ENCODE data around the gene THG1L. TPM values are rescaled to one million over a fixed set of nuclear protein-coding genes. Genes with fewer than 3 reads are reported as not detected.

The THG1L gene
- total RNA-seq, 3 donors from 2014 or later, result 12.3 to 15.1 (median 13.5) TPM

DNA sequence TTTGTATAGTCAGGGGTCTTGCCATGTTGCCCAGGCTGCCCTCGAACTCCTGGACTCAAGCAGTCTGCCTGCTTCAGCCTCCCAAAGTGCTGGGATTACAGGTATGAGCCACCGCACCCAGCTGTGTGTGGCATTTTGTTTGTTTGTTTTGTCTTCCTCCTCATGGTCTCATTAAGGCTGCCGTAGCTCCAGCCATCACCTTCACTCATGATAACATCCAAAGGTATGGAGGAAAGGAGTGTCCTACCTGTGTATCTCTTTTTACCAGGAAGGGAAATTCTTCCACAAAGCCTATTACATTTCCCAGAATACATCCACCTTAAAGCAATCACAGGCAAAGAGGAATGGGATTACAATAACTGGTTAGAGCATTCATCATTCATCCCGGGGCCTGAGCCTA lies 39.4 kb downstream of the THG1L start:
- Histone ChIP-seq H3K4me3 (no peak overlapping the region), H3K36me3 (no peaks in the 10 kb centered on the region), H3K4me1 (no peaks in the 10 kb centered on the region), H3K9me3 (no peaks in the 10 kb centered on the region), H3K27ac (no peak overlapping the region), H3K27me3 (no peaks in the 10 kb centered on the region)
- TF ChIP-seq POLR2A (IDR thresholded peaks at IDR 0.05), result no peak
- TF ChIP-seq, protein P1, sequence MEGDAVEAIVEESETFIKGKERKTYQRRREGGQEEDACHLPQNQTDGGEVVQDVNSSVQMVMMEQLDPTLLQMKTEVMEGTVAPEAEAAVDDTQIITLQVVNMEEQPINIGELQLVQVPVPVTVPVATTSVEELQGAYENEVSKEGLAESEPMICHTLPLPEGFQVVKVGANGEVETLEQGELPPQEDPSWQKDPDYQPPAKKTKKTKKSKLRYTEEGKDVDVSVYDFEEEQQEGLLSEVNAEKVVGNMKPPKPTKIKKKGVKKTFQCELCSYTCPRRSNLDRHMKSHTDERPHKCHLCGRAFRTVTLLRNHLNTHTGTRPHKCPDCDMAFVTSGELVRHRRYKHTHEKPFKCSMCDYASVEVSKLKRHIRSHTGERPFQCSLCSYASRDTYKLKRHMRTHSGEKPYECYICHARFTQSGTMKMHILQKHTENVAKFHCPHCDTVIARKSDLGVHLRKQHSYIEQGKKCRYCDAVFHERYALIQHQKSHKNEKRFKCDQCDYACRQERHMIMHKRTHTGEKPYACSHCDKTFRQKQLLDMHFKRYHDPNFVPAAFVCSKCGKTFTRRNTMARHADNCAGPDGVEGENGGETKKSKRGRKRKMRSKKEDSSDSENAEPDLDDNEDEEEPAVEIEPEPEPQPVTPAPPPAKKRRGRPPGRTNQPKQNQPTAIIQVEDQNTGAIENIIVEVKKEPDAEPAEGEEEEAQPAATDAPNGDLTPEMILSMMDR (IDR thresholded peaks at IDR 0.05), result no peak
- TF ChIP-seq POLR2AphosphoS5 (IDR thresholded peaks at IDR 0.05), result no peak
- DNase-seq (ENCODE audit: low spot score in 2 of 2), result no peak
- intact Hi-C loops (cut with DNase I; ENCODE audit: low total_unique reads), result no loop called here

DNA sequence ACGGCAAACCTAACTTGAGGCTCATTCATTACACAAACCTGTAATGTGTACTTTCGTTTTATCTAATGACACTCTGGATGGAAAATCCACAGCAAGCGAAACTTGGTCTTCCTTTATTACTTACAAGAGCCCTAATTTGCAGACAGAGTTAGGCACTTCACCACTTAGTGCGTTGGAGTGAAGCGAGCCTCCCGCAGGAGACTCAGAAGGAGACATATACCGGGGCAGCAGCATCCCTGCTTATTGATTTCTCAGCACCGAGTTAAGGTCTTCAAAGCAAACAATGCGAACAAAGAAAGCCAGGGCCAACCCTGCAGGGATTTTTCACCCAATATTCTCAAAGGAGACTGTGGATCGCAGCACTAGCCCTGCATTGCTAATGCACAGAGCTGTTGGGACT lies 40.9 kb downstream of the THG1L start:
- Histone ChIP-seq H3K27me3 (no peaks in the 10 kb centered on the region), H3K9me3 (no peaks in the 10 kb centered on the region), H3K4me3 (no peak overlapping the region), H3K36me3 (no peaks in the 10 kb centered on the region), H3K27ac (no peak overlapping the region), H3K4me1 (no peaks in the 10 kb centered on the region)
- intact Hi-C loops (cut with DNase I; ENCODE audit: low total_unique reads), result no loop called here
- TF ChIP-seq, protein P1 (IDR thresholded peaks at IDR 0.05), result no peak
- TF ChIP-seq POLR2AphosphoS5 (IDR thresholded peaks at IDR 0.05) (no peak), POLR2A (IDR thresholded peaks at IDR 0.05) (no peak)
- no peak for DNase-seq (ENCODE audit: low spot score in 2 of 2)

DNA sequence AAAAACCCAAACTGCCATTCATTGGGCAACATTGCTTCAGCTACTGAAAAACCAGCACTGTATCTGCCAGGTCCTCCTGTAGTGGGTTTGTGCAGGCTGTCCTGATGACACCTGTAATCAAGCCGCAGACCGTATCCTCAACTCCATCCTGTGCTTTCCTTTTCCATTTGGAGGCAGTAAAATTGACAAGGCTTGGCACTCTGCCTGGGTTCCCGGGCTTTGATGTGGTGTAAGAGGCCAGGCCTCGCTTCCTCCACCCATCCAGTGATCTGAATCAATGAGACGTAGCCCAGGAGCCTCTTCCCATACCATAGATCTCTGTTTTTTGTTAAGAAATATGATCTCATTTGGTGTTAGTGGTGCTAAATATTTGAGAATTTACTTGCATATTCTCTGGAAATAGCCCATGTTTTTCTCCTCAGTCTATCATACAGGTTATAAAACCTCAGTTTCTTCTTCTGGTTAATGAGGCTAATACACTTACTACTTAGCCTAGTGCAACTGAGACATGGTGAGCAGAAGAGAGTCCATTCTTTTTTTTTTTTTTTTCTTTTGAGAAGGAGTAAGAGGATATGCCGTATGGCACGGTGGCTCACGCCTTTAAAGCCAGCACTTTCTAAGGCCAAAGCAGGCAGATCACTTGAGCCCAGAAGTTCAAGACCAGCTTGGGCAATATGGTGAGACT lies 47.0 kb downstream of the THG1L start:
- Histone ChIP-seq H3K27me3 (no peaks in the 10 kb centered on the region), H3K9me3 (no peaks in the 10 kb centered on the region), H3K4me1 (no peaks in the 10 kb centered on the region), H3K27ac (no peak overlapping the region), H3K4me3 (no peak overlapping the region), H3K36me3 (no peaks in the 10 kb centered on the region)
- no peak for DNase-seq (ENCODE audit: low spot score in 2 of 2)
- TF ChIP-seq POLR2A (IDR thresholded peaks at IDR 0.05) (no peak), POLR2AphosphoS5 (IDR thresholded peaks at IDR 0.05) (no peak)
- TF ChIP-seq, protein P1 (IDR thresholded peaks at IDR 0.05), result no peak
- intact Hi-C loops (cut with DNase I; ENCODE audit: low total_unique reads), result no loop called here

DNA sequence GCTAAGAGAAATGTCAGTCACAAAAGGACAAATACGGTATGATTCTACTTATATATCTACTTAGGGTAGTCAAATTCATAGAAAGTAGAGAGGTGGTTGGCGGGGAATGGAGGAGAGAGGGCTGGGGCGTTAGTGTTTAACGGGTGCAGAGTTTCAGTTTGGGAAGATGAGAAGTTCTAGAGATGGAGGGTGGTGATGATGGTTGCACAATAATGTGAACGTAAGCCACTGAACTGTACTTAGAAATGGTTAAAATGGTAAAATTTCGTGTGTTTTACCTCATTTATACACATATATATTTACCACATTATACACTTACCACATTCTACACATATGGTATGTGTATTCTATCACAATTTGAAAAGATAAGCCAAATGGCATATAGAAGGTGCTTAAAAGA lies 48.0 kb downstream of the THG1L start:
- DNase-seq (ENCODE audit: low spot score in 2 of 2), result no peak
- Histone ChIP-seq H3K4me1 (no peaks in the 10 kb centered on the region), H3K4me3 (no peak overlapping the region), H3K36me3 (no peaks in the 10 kb centered on the region), H3K27ac (no peak overlapping the region), H3K27me3 (no peaks in the 10 kb centered on the region), H3K9me3 (no peaks in the 10 kb centered on the region)
- intact Hi-C loops (cut with DNase I; ENCODE audit: low total_unique reads), result no loop called here
- TF ChIP-seq POLR2A (IDR thresholded peaks at IDR 0.05) (no peak), POLR2AphosphoS5 (IDR thresholded peaks at IDR 0.05) (no peak)
- TF ChIP-seq, protein P1 (IDR thresholded peaks at IDR 0.05), result no peak

DNA sequence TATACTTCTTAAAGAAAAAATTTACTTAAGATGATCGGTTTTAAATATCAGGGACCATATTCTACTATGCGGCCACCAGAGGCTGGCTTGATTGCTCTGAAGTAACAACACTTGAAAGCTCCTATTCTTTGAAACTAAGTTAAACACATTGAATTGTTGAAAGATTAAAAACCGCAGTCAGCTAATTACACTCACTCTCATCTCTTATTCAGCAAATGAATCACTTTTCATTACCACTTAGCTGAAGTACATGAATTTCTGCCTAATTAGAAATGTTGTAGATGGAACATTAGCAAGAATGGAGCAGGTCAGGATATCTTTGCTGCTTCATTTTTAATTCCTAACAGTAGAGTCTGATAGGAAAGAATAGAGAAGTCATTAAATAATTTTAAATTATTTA lies 54.6 kb downstream of the THG1L start:
- no peak for DNase-seq (ENCODE audit: low spot score in 2 of 2)
- no peaks in the 10 kb centered on the region for H3K4me1 ChIP-seq
- H3K27ac ChIP-seq, result no peak overlapping the region
- no peaks in the 10 kb centered on the region for H3K27me3 ChIP-seq
- H3K4me3 ChIP-seq, result no peak overlapping the region
- H3K9me3 ChIP-seq, result no peaks in the 10 kb centered on the region
- intact Hi-C loops (cut with DNase I; ENCODE audit: low total_unique reads), result loop anchor here (5.0 kb wide), 1 partner anchor 1446 kb away; no protein-coding TSS in a partner anchor
- peaks cover 4% of the 10 kb centered on the region for H3K36me3 ChIP-seq
- TF ChIP-seq POLR2AphosphoS5 (IDR thresholded peaks at IDR 0.05) (no peak), POLR2A (IDR thresholded peaks at IDR 0.05) (no peak)
- TF ChIP-seq, protein P1 (IDR thresholded peaks at IDR 0.05), result no peak

Other genes with a start within 250 kb of the THG1L start
- 1 to 10 TPM; 1.9 to 3.6 (median 3.5) TPM for gene ADAM19, start 155.6 kb upstream of the THG1L start, total RNA-seq
- under 1 TPM in 1 of 3 donors, not detected in 2; 0.16 TPM for gene SOX30, start 79.0 kb upstream of the THG1L start, total RNA-seq
- not detected for gene C5orf52, start 59.9 kb upstream of the THG1L start, total RNA-seq
- gene LSM11, start 12.3 kb downstream of the THG1L start, total RNA-seq, result 1 to 10 TPM; 1.8 to 5.7 (median 4.6) TPM
- 100 to 1,000 TPM in 1 of 3 donors, 10 to 100 TPM in 2; 86.5 to 157 (median 89.5) TPM for gene CLINT1, start 127.7 kb downstream of the THG1L start, total RNA-seq